NCI-H82 treated with DMSO at 0.1 percent for 48 hours (cell line): ENCODE results near the gene RNF220.
A peak's percentile ranks its signal among the peaks of the same experiment; 100 is the strongest.
"Not testable (repeated sequence)": the region's sequence is repeated elsewhere in the genome, so short reads cannot be mapped to it uniquely, and the experiment has no call there.

Experiments
- DNase-seq: peaks from one replicate; lab custom pipeline; 2025; ENCODE audit not compliant: unreplicated experiment; lab: John Stamatoyannopoulos, UW

The RNF220 gene

DNA sequence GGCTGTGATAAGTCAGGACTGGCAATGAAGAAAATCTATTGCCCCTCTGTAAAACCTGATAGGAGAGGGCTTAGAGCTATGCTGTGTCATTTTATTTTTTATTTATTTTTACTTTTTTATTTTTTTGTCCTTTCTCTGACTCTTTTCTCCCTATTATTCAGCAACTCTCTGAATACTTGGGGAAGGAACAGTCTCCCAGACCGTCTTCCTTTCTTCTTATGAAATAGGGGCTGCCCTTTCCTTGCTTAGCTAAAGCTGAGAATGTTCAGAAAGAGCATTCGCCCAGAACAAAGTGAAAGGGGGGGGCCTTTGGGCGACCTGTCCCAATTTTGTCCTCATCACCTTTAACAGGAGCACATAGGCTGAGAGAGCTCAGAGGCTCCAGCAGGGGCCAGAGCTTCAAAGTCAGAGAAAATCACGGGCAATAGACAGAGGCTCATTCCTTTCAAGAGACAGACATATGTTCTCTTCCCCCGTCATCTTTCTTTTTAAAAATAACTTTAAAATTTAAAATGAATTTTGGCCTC lies 80.9 kb downstream of the RNF220 start:
- no peak for DNase-seq

DNA sequence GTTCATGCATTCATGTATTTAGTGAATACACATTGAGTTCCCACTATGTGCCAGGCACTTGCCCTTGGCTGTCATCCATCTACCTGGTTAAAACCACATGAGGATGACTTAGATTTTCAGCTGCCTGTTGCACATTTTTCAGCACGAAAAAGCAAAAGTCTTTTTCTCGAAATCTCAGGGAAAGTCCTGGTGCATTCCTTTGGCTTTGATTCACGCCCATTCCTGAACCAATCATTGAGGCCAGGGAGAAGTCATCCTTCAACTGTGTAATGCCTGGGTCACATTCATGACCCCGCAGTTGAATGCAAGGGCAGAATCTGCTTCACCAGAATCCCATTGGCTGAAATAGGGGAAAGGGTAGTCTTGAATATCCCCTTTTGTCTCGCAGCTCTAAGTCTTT lies 84.4 kb downstream of the RNF220 start:
- no peak for DNase-seq

DNA sequence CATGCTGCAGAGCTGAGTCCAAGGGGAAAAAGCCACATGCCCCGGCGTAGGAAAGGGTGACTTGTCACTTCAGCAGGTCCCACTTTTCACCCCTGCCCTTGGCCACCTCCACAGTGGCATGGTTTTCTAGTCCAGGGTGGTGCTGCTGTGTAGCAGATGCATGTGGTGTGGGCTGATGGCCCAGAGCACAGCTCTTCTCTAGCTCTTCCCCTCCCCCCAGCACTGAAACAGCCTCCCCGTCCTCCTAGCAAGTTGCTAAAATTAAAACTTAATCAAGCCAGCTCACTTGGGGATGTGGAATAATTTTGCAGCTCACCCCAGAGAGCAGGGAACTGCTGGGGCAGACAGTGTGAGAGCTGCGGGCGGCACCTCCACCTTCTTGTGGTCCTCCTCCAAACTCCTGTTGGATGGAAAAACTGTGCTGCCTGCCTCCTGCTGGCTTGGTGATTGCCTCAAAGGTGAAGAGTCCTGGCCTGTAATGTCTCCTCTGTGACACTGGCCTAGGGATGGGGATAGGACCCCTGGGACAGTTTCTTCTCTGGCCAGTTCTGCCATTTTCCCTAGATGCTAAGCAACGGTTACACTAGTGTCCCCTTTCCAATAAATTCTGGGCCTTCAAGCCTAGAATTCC lies 91.6 kb downstream of the RNF220 start:
- no peak for DNase-seq

DNA sequence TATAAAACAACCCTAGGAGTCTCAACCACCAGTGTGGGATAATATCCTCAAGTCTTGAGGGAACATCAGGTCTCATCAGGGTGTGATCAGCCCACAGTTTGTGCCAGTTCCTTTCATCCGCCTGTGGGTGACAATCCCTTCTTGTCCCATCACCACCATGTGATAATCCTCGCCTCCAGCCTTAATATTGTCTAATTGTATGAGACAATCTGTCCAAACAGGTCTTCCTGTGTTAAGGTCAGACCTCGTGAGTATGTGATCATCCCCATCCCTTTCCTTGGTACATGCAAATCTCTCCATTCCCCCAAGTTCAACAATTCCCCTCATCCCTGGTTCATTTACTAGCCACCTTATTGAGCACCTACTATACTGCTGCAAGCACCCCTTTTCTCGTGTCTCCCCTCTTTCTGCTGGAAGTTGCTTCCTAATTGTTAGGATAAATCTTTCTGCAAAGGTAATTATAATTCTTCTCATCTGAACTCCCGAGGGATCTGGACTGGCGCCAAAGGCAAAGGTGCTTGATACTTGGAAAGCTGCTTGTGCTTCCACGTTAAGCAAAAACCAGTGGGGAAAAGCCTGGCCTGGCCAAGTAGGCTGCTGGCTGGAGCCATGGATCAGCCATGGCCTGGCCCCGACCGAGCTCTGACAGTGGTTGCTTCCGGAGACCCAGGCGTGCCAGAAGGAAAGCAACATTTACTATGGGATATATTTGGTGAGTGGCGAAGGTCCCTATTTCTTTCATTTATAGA lies 92.5 kb downstream of the RNF220 start:
- no peak for DNase-seq

DNA sequence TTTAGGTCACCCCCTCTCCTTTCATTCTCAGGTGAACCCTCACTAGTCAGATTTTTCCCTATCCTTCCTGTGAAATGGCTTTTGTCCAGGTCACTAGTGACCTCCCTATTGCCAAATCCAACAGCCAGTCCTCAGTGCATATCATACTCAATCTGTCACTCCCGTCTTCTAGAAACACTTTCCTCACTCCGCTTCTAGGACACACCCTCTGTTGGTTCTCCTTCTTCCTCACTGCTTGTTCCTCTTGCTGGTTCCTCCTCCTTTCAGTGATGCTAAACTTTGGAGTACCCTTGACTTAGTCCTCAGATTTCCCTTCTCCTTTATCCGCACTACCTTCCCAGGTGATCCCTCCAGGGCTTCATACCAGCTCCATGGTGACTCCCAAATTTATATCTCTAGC lies 94.3 kb downstream of the RNF220 start:
- no peak for DNase-seq

DNA sequence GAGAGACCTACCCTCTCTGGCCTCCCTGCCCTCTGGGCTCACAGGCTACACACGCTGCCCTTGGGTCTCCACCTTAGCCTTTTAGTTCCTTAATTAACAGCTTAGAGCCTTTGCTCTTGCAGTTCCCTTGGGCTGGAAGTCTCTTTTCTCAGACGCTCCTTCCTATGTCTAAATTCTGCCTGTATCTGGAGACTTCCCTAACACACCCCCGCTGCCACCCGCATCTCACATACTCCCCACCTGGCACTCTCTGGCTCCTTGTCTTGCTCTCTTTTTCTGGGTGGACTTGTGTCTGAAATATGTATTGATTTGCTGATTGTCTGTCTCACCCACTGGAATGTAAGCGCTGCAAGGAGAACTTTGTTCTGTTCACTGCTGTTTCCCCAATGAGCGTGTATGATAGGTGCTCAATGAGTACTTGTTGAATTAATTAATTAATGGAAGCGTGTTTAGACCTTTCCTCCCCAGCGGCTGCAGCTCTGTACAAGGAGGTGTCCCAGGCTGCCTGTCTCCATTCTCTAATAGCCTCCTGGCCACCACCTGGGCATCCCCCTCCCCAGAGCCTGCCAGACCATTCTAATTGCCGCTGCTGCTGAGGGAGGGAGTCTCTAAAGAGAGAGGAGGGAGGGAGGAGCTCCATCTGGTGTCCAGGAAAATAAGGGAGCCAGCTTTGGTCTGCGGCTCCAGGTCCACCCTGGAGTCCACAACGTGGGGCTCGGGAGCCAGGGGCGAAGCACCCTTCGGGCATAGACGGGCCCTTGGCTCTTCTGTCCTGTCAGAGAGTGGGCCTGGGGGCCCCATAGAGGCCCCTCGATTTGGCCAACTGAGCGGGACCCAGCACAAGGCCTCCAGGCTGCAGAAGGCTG lies 95.4 kb downstream of the RNF220 start:
- peak; percentile 81 for DNase-seq

GRCh38 chr1:44501047-44501890 lies 96.2 kb downstream of the RNF220 start:
- no peak for DNase-seq

GRCh38 chr1:44502823-44503222 lies 97.8 kb downstream of the RNF220 start:
- DNase-seq: not testable (repeated sequence)

GRCh38 chr1:44503625-44504024 lies 98.6 kb downstream of the RNF220 start:
- DNase-seq: no peak

DNA sequence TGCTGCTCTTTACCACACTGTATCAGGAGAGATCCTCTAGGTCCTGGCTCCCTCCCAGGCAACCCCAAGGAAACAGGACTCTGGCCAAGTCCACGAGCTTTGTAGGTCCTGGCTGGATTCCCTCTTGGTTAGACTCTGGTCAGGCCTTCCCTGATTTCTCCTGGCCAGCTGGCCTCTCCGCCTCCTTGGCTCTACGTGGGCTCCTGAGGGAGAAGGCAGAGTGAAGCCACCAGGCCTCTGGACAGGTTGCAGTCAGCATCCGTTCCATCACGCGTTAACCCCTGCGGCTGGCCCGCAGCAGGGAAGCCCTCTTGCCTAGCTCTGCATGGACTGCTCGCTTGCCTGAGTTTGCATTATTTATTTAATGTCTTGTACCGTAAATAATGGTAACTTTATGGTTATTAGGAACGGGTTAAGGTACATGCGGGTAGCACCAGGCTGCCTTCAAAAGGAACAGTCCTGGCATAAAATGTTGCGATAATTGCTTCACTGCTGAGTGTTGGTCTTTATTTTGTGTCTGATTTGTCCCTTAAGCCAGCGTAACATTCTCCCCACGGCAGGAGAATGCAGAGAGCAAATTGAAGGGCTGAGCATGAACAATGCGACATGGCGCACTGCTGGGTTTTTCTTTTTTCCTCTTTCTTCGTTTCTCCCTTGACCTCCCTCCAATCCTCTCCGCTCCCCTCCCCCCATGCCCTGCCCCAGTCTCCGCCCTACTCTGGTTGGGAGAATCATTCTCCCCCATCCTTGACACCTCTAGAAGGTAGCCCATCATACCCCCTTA lies 100.3 kb downstream of the RNF220 start:
- no peak for DNase-seq

DNA sequence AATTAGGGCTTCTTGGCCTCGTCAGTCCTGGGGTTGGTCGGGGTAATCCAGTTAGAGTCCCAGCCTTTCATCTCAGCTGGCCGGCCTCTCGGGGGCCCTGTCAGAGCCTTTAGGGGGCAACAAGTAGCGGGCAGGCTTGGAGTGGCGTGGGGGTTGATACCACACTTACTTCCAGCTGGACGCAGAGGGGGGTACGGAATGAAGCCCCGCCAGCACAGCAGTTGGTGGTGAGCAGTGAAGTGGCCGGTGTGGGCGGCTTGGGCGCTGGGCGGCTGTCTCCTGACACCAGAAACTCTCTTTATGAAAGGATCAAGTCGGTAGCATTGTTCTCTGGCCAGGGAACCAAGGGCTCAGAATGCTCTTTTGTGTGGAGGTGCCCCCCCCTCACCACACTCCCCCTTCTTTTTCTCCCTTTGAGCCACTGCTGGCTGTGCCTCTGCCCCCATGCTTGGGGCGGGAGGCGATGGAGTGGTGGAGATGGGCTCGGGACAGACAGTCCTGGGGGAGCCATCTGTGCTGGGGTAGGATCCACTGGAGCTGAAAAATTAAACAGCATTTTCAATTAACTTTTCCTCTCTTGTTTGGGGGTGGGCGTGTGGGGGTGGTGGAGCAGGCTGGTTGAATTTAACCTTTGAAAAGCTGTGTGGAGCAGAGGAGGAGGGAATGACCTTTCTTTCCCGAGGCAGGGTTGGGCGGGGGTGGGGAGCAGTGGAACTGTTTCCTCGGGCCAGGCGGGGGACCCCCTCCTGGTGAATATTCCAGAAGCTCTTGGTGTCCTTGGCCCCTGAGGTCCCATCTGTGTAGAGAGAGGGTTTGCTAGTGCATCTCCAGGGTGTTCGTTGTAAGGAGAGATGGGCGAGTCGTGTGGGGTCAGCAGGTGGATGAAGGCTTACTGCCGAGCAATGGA lies 102.7 kb downstream of the RNF220 start:
- no peak for DNase-seq

DNA sequence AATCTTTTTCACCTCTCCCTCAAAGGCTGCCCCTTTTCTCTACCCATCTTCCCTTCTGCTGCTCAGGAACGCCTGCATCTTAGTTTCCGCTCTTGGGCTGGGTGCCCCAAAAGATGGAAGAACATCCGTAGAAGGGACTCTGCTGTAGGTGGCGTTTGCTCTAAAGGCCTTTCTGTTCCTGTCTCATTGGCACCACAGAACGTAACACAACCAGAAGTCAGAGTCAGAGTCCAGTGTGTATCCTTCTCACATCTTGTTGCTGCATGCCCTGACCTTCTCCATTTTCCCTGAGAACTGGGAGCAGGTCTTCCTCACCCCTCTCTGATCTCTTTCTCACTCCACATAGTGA lies 103.3 kb downstream of the RNF220 start:
- no peak for DNase-seq

GRCh38 chr1:44511363-44511762 lies 106.3 kb downstream of the RNF220 start:
- DNase-seq: no peak

DNA sequence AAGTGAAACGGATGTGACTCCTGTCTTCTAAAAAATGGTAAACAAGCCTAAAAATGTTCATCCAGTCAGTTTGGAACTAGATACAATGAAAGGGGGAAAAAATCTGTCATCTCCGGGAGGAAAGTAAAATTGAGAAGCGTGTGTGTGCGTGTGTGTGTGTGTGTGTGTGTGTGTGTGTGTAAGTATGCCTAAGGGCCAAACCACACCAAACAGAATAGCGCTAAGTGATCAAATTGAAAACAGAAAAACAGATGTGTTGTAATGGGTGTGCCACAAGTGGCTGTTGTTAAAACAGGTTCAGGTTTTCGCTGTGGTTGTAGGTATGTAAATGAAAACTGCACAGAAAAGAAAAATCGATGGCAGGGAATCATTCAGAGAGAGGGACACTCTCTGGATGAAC lies 106.7 kb downstream of the RNF220 start:
- no peak for DNase-seq

- DNase-seq: peak; percentile 97
Observed at GRCh38 chr1:44512313-44512885, 107.3 kb downstream of the RNF220 start.

DNA sequence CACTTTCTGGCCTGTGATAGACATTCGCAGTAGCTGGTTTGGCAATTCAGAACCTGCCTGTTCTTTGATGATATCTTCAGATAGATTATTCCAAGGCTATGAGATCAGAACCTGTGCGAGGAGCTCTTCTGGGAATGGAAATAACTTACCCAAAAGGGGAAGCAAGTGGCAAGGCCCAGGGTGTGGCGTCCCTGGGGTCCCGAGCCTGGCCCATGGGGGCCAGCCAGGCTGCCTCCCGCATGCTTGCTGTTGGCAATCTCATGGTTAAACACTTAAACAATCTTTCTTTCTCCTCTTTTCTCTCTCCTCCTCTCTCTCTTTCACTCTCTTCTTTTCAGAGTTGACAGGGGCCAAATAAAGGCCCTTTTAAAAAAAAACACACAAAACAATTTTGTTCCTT lies 108.1 kb downstream of the RNF220 start:
- no peak for DNase-seq

DNA sequence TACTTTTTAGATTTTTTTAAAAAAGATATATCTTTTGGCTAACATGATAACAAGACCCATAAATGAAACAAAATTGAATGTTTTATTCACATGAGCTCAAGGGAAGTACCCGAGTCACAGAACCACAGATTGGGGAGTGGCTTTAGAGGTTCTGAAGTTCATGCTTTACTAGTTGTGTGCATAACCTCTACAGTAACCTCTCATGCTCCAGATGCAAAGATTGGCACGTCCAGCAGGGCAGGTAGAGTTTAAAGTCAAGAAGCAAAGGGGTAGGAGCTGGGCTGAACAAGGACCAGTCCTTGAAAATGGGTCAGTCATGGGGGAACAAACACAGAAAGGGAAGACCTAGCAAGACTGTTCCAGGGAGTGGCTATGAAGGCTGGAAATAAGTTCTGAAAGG lies 109.6 kb downstream of the RNF220 start:
- DNase-seq: no peak

DNA sequence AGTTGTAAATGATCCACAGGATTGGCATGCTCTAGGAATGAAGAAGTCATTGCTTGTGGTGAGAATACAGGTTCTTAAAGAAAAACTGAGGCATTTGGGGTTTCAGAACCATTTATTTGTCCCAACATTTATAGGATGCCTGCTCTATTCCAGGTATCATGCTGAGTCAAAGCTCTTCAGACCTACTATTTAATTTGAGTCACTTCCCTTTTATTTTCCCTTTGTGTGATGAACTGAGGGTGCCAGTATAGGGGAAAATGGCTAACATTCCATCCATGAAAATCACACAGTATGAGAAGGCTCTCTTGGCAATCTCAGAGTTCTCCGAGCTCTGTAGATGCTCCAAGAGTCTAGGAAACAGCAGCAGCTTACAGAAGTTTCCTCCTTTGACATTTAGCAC lies 110.4 kb downstream of the RNF220 start:
- DNase-seq: no peak
